SW480 (cell line): ENCODE results near the gene C2orf78.
"Not testable (repeated sequence)": the region's sequence is repeated elsewhere in the genome, so short reads cannot be mapped to it uniquely, and the experiment has no call there.

Experiments
- DNase-seq: peaks from one replicate; pipeline ENCODE4 v3.0.0-alpha.2; 2016; ENCODE audit warnings: low spot score

C2orf78 gene, protein sequence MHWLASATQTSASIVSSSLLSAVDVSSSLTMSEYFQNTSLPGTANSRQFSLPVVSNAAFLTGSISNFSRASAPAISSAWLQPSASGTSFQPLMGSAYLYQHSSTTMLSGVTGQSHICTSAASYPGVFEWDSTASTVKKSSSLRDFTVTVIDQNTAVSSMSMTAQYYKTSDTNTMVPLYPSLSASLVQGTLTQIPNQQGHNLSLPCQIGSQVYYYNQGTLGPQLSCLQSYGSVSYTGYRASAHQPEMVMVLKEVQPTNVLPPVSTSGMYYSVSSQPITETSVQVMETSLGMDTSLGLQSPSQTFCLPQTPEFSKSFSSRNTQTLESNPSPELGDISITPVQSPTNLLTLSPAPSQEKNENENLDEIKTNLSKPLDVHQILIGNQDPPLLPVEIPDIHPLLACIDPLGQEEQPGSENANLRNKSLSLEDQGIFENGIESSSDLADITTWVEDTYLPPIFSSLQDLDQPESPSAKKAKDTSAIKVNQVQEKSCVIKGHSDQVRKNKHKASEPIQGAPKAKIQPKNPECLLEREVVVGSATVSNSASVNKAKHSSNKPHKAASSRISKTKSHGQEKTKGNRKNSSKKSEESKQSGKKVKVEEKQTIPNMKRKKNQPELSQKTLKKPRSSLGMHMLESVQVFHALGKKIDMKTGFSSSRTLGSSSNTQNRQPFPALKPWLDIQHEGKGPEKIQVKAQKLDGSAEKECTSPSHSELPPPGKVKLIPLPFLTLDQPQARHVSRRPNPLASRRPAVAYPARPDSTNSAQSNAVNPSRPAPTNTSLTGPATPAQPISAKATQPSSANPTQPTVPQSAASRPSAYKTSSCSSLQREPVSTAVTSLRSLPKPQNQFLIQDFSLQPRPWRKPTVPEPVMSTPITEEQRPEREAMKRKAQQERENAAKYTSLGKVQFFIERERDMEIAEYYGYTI

DNA sequence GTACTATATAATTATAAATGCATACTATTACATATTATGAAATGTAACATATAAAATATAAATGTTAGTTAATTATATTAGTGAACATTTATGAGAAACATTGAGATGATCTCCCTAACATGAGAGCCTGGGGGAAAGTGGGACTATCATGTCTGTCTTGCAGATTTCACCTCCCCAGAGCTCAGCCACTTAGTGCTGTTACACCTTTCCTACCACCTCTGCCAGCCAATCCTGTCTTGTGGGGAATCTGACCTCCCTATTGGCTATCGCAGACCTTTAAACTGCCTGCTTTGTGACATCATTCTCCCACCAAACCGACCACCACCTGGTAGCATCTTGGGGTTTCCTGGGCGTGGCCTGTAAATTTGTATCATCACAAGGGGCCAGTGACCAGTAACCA, at the start of gene C2orf78:
Gene C2orf78, plus strand, starts transcription at position 301 of the 400 bp plus-strand sequence. CDS start 127 bp downstream, outside the sequence.
- DNase-seq, result not testable (repeated sequence)

DNA sequence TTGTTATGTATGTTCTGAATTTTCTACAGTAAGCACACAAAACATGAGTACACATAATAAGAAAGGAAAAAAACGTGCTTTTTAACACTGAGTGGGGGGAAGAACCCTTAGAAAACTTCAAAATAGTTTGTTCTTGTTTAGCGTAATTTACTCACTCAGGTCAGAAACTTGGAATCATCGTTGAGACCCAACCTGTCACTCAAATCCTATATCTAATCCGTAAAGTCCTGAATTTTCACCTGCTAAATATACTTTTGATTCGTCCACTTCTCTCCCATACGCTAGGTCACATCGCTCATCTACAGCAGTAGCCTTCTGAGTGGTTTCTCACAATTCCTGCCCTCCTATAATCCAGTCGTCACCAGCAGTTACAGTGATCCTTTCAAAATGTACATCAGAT, 47.6 kb upstream of the C2orf78 start:
- no peak for DNase-seq

DNA sequence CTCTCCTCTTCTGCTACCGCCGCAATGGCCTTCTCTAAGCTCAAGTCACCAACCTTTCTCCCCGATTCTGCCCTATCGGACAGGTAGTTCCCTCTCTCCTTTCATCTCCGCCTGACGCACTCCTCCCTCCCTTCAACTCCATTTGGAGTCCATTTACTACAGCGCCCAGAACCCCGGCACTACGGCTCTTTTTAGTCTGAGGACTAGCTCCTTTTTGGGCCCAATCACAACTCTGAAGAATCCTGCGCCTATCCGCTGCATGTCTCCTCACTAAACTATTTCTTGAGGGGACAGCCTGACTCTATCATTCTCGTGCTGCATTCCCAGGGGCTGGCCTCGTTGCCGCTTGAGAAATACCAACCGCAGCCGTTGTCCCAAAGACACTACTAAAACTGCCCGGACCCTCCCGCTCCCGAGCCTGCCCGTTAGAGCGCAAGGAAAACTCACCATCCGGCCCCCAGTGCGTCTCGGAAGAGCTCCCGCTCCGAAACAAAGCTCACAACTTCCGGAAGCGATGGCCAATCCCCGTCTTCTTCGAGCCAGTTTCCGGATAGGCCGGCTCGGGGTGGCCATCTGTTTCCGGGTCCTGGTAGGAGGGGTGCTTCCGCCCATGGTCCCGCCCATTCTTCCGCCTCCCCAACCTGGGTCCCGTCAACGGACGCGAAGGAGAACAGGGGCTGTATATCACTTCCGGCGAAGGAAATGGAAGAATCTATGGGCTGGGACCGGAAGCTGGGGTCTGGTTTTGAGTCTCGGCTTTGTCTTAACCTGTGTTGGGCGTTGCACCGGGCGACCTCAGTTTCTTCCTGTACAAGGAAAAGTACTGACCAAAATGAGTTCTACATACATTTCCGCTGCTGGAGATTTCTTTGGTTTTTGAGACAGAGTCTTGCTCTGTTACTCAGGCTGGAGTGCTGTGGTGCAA, 46.9 kb upstream of the C2orf78 start, which contains the start of gene TPRKB:
Gene TPRKB, minus strand, starts transcription at position 491 of the 925 bp plus-strand sequence. CDS start 2,776 bp downstream, outside the sequence.
- DNase-seq, result peak; percentile 99

DNA sequence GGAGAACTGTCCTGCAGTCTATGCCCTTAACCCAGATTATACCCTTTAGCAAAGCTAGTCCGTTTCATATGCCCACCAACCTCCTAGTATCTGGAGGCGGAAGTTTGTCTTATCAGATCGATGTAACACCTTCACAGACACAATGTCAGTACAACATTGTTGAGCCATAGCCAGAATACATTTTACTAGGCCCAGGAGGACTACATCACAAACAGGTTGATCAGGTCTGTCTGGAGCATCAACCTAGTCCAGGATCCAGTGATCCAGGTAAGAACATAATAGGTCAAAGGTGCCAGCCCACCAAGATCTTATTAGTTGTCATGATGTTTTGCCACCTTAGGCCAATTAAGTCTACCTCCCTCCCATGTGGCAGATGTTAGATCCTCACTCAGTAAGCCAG, 44.9 kb upstream of the C2orf78 start:
- DNase-seq, result no peak

DNA sequence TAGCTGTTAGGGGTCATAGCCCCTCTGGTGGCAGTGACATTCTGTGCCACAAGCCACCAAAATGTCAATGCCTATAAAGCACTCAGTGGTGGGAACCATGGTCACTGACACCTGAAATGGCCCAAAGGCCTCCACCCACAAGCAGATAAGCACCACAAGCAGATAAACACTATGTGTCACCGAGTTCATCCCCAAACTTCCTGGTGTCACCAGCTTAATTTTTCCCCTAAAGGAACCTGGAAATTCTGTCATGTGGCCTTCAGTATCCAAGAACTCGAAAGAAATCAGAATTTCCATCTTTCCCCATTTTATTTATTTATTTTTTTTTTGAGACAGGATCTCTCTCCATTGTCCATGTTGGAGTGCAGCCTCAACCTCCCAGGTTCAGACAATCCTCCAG, 43.2 kb upstream of the C2orf78 start:
- DNase-seq, result no peak

DNA sequence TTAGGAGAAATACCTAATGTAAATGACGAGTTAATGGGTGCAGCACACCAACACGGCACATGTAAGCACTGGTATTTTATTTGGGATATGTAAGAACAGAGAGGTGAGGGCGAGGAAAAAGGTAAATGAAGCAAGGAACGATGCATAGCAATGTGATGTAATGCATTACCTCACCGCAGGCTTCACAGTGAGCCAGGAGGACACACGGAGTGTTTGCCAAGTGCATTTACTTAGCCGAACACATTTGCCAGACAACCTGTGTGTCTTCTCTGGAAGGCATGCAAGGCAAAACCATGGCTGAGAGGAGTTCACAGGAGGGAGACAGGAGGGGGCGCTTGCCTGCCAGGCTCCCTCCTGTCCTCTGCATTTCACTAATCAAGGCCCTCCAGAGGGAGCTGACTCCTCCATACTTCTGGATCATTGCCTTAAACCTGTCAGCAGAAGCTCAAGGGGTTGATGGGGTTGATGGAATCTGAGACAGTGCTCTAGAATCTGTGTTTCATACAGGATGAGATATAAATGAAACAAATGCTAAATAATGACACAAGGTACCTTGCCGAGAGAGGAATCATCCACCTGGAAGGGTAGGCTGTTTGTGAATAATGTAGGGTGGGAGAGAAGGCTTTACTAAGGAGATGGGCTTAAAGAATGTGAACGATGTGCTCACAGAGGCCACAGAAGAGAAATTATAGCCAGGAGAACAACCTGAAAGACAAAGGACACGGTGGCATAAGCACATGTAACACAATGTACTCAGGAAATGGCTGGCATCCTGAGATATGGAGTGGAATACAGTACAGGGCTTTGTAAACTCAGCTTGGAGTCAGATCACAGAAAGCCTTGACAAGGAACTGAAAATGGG, 37.7 kb upstream of the C2orf78 start:
- DNase-seq, result no peak

DNA sequence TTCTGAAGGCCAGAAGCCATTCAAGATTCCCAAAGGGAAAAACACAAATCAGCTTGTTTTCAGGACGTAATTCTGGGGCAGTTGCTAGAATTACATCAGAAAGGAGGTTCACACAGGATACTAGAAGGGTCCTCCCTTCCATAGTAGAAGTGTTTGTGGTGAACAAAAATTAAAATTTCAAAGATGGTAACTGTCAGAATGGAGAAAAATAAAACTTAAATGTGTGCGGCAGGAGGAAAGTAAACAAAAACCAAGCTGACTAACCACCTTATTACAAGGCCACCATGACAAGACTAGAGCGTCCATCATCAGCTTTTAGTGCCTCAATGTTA, 37.1 kb upstream of the C2orf78 start:
- no peak for DNase-seq

DNA sequence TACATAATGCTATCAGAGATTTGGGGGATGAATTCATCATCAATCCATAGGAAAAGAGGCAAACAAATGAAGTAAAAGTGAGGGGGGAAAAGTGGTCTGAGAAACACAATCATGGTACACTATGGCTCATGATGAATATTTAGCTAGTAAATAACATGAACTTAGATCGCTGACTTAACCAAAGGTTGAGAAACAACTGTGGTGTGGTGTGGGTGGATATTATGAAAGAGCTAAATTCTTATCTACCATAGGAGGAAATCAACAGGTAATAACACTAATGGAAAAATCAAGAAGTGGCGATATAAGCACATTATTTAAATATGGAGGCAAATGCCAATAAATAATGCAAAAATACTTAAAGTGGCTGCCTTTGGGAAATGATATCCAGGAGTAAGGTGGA, 34.7 kb upstream of the C2orf78 start:
- DNase-seq, result no peak

DNA sequence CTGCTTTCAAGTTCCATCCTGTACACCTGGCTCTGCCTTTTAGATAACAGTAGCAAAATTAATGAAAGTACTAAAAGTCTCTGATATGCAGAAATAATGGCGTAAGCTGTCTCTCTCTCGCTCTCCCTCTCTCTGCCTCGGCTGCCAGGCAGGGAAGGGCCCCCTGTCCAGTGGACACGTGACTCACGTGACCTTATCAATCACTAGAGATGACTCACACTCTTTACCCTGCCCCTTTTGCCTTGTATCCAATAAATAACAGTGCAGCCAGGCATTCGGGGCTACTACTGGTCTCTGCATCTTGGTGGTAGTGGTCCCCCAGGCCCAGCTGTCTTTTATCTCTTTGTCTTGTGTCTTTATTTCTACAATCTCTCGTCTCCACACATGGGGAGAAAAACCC, 29.7 kb upstream of the C2orf78 start:
- not testable (repeated sequence) for DNase-seq

DNA sequence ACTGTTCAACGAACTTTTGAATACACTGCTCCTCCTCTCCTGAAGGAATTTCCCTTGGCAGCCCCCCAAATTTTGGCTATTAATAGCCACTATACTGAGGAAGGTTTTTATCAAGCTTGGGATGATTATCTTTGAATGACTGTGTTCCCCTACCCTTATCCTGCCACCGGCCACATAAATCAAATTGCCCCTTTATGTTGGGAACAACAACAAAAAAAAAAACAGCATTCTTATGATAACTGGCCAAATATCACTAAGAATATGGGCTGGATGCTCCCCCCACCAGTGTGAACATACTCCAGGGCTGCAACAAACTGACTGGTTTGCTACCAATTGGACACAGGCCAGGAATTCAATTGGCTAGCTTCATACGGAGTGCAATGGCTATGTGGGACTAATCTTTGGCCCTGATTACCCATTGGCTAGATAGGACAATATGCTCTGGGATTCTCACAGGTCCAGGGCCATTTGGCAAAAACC, 24.7 kb upstream of the C2orf78 start:
- no peak for DNase-seq

DNA sequence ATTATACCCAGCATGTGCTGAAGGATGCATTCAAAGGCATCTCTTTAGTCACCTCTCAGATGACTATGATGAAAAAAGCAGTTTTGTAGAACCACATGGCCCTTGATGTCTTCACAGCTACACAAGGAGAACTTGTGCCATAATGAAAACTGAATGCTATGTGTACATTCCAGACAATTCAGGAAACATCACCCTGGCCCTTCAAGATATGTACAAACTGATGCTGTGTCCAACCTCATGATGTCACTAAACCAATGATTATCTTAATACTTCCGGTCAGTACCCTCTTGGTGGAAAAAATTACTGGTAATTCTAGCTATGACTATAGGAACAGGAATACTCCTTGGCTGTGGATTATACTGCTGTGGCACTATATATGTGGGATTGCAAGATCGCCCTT, 24.1 kb upstream of the C2orf78 start:
- DNase-seq, result no peak

DNA sequence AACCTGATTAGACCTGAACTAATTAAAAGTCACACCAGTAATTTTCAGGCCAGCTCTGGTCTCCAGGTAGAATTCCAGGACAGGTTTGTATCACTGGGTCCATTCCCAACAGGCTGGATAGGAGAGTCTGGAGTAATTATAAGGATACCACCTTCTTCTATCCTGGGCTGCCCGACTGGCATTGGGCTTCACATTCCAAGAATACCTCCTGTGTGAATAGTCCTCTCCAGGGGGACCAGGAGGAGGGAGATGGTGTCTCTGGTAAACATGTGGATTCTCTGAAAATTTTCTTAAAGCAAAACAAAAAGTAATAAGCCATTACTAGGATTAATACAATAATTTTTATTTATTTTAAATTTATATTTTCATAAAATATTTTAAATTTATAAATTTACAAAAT, 21.4 kb upstream of the C2orf78 start:
- DNase-seq, result no peak

DNA sequence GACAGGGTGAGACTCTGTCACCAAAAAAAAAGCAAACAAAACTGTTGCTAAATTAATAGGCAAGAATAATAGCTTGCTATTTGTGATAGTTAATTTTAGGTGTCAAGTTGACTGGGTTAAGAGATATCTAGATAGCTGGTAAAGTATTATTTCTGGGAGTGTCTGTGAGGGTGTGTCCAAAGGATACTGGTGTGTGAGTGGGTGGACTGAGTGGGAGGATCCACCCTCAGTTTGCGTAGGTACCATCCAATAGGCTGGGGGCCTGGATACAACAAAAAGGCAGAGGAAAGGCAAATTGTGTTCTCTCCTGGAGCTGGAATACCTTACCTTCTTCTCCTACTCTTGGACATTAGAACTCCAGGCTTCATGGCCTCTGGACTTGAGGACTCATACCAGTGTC, 19.0 kb upstream of the C2orf78 start:
- no peak for DNase-seq

DNA sequence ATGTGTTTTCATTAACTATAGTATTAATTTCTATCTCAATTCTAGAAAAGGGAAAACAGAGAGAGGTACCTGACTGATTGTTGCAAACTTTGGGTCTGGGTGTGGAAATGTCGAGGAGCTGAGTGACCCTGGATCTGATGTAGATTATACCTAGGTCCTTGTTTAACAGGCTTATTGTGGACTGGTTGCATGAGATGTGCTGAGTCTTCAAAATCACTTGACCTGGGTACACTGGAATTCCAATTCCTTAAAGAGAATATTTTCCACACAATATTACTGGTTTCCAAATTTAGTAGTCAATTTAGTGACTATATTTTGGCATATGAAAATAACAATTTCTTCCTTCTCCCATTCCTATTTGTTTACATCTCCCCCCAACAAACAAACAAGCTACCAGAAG, 17.6 kb upstream of the C2orf78 start:
- DNase-seq, result no peak

DNA sequence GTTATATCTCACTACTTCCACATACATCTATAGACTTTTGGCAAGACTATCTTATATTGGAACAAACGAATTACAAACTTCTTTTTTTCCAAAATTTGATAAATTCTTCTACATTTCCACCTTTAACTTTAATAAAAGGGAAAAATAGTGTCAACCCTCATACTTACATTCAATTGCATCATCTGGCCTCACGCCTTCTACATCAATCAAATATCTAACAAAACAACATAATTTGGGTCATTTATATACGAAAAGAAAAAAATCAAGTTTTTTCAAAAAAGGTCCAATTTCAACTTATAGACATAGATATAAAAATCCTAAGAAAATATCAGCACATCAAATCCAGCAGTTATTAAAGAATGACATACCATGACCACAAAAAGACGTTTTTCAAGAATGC, 17.0 kb upstream of the C2orf78 start:
- DNase-seq, result no peak

DNA sequence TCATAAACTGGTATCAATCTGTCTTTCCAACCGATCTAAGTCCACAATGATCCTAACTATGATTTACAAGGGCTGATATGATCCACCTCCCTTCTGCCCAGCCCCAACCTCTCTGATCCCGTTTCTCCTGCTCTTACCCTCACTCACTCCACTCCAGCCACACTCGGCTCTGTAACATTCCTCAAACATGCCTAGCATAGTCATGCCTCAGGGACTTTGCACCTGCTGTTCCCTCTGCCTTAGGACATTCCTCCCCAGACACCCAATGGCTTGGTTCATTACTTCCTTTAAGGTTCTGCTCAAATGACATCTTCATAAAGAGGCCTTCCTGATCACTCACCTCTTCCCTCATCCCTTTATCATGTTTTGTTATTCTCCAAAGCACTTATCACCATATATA, 13.3 kb upstream of the C2orf78 start:
- no peak for DNase-seq

DNA sequence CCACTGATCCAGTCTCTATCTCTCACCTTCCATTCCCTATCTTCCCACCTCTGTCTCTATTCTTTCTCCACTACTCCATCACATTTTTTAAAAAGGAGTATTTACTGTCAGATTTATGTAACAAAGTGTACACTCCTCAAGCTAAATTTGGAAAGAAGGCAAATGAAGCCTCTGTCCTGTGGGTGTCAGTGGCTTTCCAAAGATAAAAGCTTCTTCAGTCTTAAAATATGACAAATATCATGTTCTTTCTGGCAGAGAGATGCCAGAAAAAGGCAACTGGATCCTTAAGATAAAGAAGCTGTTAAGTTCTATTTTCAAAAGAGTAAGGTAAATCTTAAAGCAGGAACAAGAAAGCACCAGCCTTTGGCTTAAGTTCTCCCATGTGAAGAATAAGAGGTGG, 11.2 kb upstream of the C2orf78 start:
- no peak for DNase-seq

DNA sequence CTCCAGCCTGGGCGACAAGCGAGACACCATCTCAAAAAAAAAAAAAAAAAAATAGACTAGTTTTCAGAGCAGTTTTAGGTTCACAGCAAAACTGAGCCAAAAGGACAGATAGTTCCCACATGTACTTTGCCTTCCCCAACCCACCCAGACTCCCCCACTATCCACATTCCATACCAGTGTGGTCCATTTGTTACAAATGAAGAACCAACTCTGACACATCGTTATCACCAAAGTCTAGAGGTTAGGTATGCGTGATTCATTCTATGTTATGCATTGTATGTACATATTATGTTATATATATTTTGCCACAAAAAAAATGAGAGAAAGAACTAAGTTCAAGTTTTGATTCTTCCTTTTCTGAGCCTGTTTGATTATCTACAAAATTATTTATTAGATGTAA, 7.6 kb upstream of the C2orf78 start:
- DNase-seq, result no peak

DNA sequence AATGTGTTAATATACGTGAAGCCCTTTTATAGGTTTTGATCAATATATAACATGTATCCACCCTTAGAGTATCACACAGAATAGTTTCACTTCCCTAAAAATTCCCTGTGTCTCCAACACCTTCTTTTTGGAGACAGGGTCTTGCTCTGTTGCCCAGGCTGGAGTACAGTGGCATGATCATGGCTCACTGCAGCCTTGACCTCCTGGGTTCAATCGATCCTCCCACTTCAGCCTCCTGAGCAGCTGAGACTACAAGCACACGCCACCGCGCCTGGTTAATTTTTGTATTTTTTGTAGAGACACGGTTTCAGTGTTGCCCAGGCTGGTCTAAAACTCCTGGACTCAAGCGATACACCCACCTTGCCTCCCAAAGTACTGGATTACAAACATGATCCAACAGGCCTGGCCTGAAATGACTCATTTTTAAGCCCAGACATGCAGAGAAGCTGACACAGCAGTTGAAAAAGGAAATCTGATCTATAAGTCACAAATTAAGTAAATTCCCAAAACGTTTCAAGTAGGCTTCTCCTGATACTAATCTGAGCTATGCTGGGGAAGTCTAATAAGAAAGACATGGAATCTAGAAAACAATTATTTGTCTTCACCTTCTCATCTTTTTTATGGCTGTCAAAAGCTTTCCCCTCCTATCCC, 7.0 kb upstream of the C2orf78 start:
- DNase-seq, result no peak

DNA sequence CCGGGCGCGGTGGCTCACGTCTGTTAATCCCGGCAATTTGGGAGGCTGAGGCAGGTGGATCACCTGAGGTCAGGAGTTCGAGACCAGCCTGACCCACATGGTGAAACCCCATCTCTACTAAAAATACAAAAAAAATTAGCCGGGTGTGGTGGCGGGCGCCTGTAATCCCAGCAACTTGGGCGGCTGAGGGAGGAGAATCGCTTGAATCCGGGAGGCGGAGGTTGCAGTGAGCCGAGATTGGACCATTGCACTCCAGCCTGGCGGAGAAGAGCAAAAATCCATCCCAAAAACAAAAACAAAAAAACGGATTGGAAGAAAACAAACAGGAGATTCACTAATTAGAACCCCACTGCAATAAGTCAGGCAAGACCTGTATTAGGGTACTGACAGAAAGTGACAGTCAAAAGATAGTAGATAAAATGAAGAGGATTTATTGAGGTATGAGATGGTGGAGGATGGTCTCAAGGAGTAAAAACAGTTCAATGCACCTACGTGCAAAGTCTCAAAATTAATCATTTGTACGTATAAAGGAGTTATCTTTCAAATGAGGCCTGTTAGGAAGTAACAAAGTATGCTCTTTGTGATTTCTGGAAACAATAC, 5.0 kb upstream of the C2orf78 start:
- not testable (repeated sequence) for DNase-seq
